Transverse colon (tissue), 4 donors: ENCODE measurements around the gene HIBCH. TPM values are rescaled to one million over a fixed set of nuclear protein-coding genes. Genes with fewer than 3 reads are reported as not detected.
"Not testable (repeated sequence)": the region's sequence is repeated elsewhere in the genome, so short reads cannot be mapped to it uniquely, and the experiment has no call there.

Experiments
- DNase-seq: peaks from one replicate; pipeline ENCODE4 v3.0.0-alpha.2; 2019
- H3K27ac ChIP-seq, 4 donors: fragments of 200-600 bp; sonication (generic); 2 replicates each; pipeline ENCODE4 v1.5.1; 2016 to 2018; ENCODE audit warnings: inconsistent platforms in 4 of 4
- H3K27me3 ChIP-seq: fragments of 200-600 bp; sonication (generic); 2 replicates; pipeline ENCODE4 v1.5.1; 2017; ENCODE audit warnings: inconsistent platforms
- H3K36me3 ChIP-seq, 4 donors: fragments of 200-600 bp; sonication (generic); 2 replicates each; pipeline ENCODE4 v1.5.1; 2017 to 2019; ENCODE audit warnings: inconsistent platforms in 4 of 4
- H3K4me1 ChIP-seq, 4 donors: fragments of 200-600 bp; sonication (generic); 2 replicates each; pipeline ENCODE4 v1.5.1; 2017 to 2020; ENCODE audit warnings: inconsistent platforms in 4 of 4
- H3K4me3 ChIP-seq, 4 donors: fragments of 200-600 bp; sonication (generic); 1 replicate in 1 of 4; 2 replicates in 3 of 4; pipeline versions ENCODE4 v1.5.1 to v1.6.1; 2017 to 2019; ENCODE audit warnings: inconsistent platforms in 4 of 4
- H3K9me3 ChIP-seq, 2 donors: fragments of 200-600 bp; sonication (generic); 2 replicates each; pipeline ENCODE4 v1.5.1; 2017 to 2019; ENCODE audit warnings: inconsistent platforms in 2 of 2
- EP300 ChIP-seq: sonication (generic); formaldehyde crosslinking; IDR thresholded peaks from one replicate; pipeline ENCODE4 v1.6.1; 2017; ENCODE audit warnings: antibody characterized with exemption, low read depth
- POLR2A ChIP-seq: fragments of 450-650 bp; IDR thresholded peaks from one replicate; pipeline ENCODE4 v1.6.1; 2016; ENCODE audit warnings: antibody characterized with exemption, mild to moderate bottlenecking, moderate library complexity
- POLR2AphosphoS5 ChIP-seq, 3 donors: sonication (generic); formaldehyde crosslinking; IDR thresholded peaks; one replicate each; pipeline ENCODE4 v1.6.1; 2016; ENCODE audit warnings: antibody characterized with exemption in 3 of 3
- WGBS, 2 donors: methylation state at CpG; one replicate each; pipeline ENCODE4 v1.1.5; 2018; ENCODE audit warnings: low coverage in 1 of 2; 5-methylcytosine and 5-hydroxymethylcytosine counted together
- in situ Hi-C, 4 donors: fragments of 200-750 bp; cut with MboI; loops; one replicate each; pipeline versions ENCODE4 v1.15.0 to v1.15.1; 2017; ENCODE audit warnings: low sequenced_read_pairs in 3 of 4, low pct_ligation_motif_present in 1 of 4, low pct_unique_long_range_greater_than_20kb in 1 of 4
- intact Hi-C: fragments of 100-400 bp; cut with DNase I; formaldehyde crosslinking; loops from one replicate; pipeline ENCODE4 v1.15.1; 2023; ENCODE audit warnings: low total_unique reads
- total RNA-seq, 4 donors: library from RNA; depleted of rRNA; stranded (reverse); fragments of >200 nt; gene quantifications; one replicate each; pipeline ENCODE4 v1.1.0, GENCODE V29; 2016
- TF ChIP-seq, protein P1 (sequence below), 5 experiments: fragments of 200-600 bp in 3 of 5; fragments of 450-650 bp in 2 of 5; sonication (generic) in 3 of 5; IDR thresholded peaks; 1 replicate in 2 of 5; 2 replicates in 3 of 5; pipeline ENCODE4 v1.5.1; 2016 to 2017; ENCODE audit warnings: antibody characterized with exemption in 5 of 5, inconsistent platforms in 3 of 5, mild to moderate bottlenecking in 2 of 5, moderate library complexity in 1 of 5

The HIBCH gene
- total RNA-seq, 4 donors from 2014 or later: 6.0 to 33.0 (median 19.8) TPM

DNA sequence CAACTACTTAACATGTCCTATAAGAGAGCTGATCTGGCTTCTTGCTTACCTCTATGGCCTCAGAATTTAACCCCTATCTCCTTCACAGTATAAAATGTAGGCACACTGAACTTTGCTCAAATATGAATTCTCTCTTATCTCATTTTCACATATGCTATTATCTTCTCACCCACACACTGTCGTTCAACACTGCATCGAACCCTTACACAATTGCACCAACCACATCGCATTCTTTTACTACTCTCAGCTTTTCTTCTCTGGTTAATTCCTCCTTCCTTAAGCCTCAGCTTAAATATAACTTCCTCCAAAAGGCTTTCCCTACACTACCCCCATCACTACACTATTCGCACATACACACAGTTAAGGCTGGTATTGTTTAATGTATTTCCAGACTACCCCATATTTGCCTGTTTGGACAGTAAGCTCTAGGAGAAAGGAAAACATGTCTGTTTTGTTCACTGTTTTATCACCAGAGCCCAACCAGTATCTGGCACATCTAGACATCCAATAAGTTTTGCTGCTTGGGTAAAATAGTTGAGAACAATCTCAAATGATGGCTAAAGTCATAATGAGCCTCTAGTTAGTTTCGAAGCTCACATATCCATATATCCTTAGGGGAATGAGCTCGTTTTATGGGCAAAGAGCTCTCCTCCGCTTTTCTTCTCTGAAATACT lies 47.7 kb downstream of the HIBCH start:
- no peak overlapping the region for H3K4me3 ChIP-seq
- no peaks in the 10 kb centered on the region for H3K27me3 ChIP-seq
- WGBS, 2 donors: 90 to 100% methylated on average over 4 to 7 of the region's 7 CpGs
- TF ChIP-seq, protein P1, sequence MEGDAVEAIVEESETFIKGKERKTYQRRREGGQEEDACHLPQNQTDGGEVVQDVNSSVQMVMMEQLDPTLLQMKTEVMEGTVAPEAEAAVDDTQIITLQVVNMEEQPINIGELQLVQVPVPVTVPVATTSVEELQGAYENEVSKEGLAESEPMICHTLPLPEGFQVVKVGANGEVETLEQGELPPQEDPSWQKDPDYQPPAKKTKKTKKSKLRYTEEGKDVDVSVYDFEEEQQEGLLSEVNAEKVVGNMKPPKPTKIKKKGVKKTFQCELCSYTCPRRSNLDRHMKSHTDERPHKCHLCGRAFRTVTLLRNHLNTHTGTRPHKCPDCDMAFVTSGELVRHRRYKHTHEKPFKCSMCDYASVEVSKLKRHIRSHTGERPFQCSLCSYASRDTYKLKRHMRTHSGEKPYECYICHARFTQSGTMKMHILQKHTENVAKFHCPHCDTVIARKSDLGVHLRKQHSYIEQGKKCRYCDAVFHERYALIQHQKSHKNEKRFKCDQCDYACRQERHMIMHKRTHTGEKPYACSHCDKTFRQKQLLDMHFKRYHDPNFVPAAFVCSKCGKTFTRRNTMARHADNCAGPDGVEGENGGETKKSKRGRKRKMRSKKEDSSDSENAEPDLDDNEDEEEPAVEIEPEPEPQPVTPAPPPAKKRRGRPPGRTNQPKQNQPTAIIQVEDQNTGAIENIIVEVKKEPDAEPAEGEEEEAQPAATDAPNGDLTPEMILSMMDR (IDR thresholded peaks at IDR 0.05): no peak
- no peaks in the 10 kb centered on the region for H3K9me3 ChIP-seq
- no peak overlapping the region for H3K27ac ChIP-seq
- in situ Hi-C loops: loop anchor here in 2 of 4 donors (10.0 kb wide), 1 partner anchor 187 kb away; no protein-coding TSS in a partner anchor
- H3K36me3 ChIP-seq: no peaks in the 10 kb centered on the region
- no peak for DNase-seq
- intact Hi-C loops: no loop called here
- no peaks in the 10 kb centered on the region for H3K4me1 ChIP-seq

DNA sequence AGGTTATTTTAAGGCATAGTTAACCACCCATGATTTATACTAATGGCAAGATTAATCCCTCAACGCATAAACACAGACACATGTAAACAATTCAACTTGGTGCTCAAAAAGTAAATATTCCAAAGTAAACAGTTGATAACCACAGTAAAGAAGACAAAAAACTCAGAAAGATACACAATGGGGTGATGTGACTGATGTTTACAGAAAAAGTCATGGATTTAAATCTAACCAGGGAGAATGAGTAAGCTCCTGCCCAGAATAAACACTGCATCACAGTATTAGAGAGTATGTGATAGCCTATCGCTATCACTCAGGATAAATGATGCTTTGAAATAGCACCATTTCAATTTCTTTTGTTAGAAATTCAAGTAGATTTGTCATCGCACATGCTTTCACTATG lies 49.3 kb downstream of the HIBCH start:
- H3K36me3 ChIP-seq: no peaks in the 10 kb centered on the region
- H3K27ac ChIP-seq: no peak overlapping the region
- no peak overlapping the region for H3K4me3 ChIP-seq
- intact Hi-C loops (no loop called here), in situ Hi-C loops (loop anchor here in 2 of 4 donors (10.0 kb wide), 1 partner anchor 185 kb away; no protein-coding TSS in a partner anchor)
- 85 to 90% methylated on average over 3 of the region's 3 CpGs for WGBS, 2 donors
- no peak for DNase-seq
- no peaks in the 10 kb centered on the region for H3K27me3 ChIP-seq
- TF ChIP-seq, protein P1 (IDR thresholded peaks at IDR 0.05): no peak
- no peak for TF ChIP-seq POLR2A
- no peak for TF ChIP-seq EP300
- TF ChIP-seq POLR2AphosphoS5 (IDR thresholded peaks at IDR 0.05): no peak
- no peaks in the 10 kb centered on the region for H3K4me1 ChIP-seq
- H3K9me3 ChIP-seq: no peaks in the 10 kb centered on the region

DNA sequence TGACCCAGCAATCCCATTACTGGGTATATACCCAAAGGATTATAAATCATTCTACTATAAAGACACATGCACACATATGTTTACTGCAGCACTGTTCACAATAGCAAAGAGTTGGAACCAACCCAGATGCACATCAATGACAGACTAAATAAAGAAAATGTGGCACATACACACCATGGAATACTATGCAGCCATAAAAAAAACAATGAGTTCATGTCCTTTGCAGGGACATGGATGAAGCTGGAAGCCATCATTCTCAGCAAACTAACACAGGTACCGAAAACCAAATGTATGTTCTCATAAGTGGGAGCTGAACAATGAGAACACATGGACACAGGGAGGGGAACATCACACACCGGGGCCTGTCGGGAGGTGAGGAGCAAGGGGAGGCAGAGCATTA lies 49.9 kb downstream of the HIBCH start:
- H3K36me3 ChIP-seq, H3K27ac ChIP-seq, DNase-seq, intact Hi-C loops, H3K9me3 ChIP-seq, H3K27me3 ChIP-seq, H3K4me3 ChIP-seq, H3K4me1 ChIP-seq: not testable (repeated sequence)
- 97% methylated on average over 3 of the region's 3 CpGs; no CpG with 5 or more reads in 1 of the 2 donors for whole genome bisulfite sequencing, 2 donors
- in situ Hi-C loops: loop anchor here in 2 of 4 donors (10.0 kb wide), 1 partner anchor 185 kb away; no protein-coding TSS in a partner anchor

DNA sequence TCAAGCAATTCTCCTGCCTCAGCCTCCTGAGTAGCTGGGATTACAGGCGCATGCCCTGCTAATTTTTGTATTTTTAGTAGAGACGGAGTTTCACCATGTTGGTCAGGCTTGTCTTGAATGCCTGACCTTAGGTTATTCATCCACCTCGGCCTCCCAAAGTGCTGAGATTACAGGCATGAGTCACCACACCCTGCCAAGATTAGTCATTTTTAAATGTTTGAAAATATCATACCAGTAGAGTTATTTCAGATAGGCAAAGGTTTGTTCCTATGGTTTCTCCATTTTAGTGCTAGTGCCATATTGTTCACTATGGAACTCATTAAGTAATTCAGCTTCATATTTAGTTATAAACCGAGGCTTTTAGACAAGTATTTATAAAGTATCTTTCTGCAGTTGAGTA lies 52.3 kb downstream of the HIBCH start:
- intact Hi-C loops: no loop called here
- TF ChIP-seq EP300 (no peak), POLR2AphosphoS5 (IDR thresholded peaks at IDR 0.05) (no peak), POLR2A (no peak)
- TF ChIP-seq, protein P1 (IDR thresholded peaks at IDR 0.05): no peak
- no peak overlapping the region for H3K4me3 ChIP-seq
- DNase-seq: no peak
- no peaks in the 10 kb centered on the region for H3K36me3 ChIP-seq
- H3K27ac ChIP-seq: no peak overlapping the region
- H3K4me1 ChIP-seq: no peaks in the 10 kb centered on the region
- WGBS, 2 donors: 92 to 93% methylated on average over 1 to 4 of the region's 4 CpGs
- H3K9me3 ChIP-seq: no peaks in the 10 kb centered on the region
- H3K27me3 ChIP-seq: no peaks in the 10 kb centered on the region
- in situ Hi-C loops: no loop called here

DNA sequence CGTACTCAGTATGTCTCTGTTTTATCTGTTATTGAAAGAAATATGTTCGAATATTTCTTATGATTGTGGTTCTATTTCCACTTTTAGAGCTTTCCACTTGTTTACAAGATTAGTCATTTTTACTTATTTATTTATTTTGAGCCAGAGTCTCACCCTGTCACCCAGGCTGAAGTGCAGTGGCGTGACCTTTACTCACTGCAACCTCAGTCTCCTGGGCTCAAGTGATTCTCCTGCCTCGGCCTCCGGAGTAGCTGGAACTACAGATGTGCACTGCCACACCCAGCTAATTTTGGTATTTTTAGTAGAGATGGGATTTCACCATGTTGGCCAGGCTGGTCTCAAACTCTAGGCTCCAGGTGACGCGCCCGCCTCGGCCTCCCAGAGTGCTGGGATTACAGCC lies 53.3 kb downstream of the HIBCH start:
- Histone ChIP-seq H3K4me3 (no peak overlapping the region), H3K27me3 (no peaks in the 10 kb centered on the region), H3K4me1 (no peaks in the 10 kb centered on the region), H3K27ac (no peak overlapping the region), H3K9me3 (no peaks in the 10 kb centered on the region), H3K36me3 (no peaks in the 10 kb centered on the region)
- intact Hi-C loops (no loop called here), in situ Hi-C loops (no loop called here)
- WGBS, 2 donors: 95 to 96% methylated on average over 2 to 9 of the region's 9 CpGs
- no peak for TF ChIP-seq POLR2A
- TF ChIP-seq EP300: no peak
- TF ChIP-seq, protein P1 (IDR thresholded peaks at IDR 0.05): no peak
- no peak for TF ChIP-seq POLR2AphosphoS5 (IDR thresholded peaks at IDR 0.05)
- DNase-seq: no peak
